HG03354 (cell line): ENCODE data around the gene ROCK2.

Experiments used
- ATAC-seq: cut with Tn5 transposase; IDR thresholded peaks from one replicate; pipeline ENCODE4 v1.9.1; 2021; ENCODE audit warnings: mild to moderate bottlenecking; ENCODE audit not compliant: unreplicated experiment, poor library complexity, severe bottlenecking

Gene ROCK2

DNA sequence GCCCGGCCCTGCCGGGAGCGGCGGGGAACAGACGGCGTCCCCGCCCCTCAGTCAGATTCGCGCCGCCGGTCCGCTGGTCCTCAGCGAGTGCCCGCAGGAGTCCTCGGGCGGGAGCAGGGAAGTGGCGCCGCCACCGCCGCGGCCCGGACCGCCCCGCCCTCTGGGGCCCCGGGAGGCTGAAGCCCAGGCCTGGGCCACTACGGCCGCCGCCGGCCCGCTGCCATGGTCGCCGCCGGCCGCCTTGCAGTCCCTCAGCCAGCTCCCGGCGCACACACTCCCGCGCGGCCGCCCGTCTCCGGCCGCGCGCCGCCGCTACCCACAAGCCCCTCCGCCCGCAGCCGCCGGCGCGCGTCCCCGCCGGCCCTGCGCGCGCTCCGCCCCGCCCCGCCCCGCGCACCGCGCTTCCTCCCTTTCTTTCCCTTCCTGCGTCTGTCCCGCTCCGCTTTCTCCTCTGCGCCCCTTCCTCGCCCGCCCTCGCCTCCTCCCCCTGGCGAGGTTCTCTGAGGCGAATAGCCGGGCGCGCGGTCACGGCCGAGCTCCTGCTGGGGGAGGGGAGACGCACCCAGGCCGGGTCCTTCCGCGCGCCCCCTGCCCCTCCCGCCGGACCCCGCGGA is at the start of gene ROCK2:
ROCK2 (minus strand) TSS at position 295 of the 614 bp plus-strand sequence. CDS start 500 bp downstream, outside the sequence.
- peak; percentile 66 for ATAC-seq

DNA sequence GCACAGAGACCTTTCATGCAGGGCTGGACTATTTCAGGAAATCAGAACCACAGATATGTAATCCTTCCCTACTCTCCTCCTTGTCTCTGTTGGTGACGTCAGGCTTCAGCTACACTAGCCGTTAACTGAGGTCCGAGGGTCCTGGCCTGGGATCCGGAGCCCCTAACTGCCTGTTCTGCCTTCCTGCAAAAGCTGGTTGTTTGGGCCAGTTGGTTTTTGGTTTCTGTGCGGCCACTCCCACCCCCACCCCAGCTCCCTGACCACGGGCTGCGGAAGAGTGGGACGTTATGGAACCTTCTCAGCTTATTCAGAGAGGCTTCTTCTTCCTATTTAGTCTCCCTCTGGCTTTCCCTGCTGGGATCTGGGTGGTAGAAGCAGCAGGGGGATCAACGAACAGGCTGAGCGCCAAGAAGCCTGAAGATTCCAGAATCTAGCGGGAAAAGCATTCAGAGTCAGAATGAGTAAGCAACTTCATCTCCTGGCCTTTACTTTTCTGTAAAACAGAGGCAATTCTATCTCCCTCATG is 49.3 kb upstream of the ROCK2 start:
- ATAC-seq = no peak

DNA sequence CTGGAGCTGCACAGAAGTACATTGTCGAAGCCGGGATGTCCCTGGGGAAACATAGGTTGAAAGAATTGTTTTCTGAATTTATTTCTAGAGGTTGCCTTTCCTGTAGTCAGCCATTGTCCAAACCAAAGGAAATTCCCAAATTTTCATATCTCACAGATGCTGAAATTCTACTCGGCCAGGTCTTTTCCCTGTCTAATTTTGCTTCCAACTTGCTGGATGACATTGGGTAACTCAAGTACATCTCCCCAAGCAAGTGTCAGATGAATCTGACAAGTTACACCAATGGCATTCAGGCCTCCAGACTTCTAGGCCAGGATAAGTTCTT is 47.5 kb upstream of the ROCK2 start:
- ATAC-seq = no peak

DNA sequence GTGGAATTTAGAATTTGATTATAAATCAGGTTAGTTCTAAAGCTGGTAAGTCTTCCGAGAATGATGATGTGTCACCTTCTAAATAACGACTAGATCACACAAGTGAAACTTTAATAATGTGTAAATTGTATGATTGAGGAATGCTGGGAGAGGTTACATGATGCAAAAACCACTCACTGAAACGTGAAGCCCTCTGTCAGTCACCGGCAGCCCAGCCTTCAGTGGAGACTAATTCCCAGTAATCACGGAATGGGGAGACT is 45.9 kb upstream of the ROCK2 start:
- no peak for ATAC-seq

DNA sequence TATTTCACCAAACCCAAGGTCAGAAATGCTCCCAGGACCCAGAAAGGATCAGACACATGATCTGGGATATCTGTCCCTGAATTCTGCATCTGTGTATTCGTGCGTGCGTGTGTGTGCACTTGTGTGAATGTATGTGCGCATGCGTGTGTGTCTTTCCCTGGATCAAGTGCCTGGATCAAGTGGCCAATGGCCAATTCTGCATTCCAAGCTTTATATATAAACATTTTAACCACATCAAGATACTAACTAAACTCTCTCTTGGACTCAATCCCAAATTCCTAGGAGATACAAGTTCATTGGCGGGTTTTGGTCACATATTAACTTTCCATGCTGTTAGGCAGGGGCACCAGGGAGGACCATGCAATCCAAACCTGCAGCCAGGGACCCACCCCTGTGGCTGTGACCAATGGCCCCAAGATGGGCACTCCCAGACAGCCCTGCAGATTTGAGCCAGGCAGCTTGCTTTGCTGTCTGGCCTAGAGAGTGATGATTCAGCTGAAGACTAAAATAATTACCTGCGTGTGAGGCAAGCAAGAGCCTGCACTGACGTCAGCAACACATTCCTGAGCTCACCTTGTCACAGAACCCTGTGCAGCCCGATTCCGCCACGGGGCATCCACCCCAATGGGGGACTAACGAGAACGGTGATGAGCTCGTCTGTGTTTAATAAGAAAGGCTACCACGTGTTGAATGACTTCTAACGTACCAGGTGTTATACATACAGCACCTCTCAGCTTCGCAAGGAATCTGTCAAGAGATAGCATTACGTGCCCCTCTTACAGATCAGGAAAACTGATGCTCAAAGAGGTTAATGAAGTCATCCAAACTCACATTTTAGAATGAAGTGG is 45.3 kb upstream of the ROCK2 start:
- ATAC-seq = no peak

DNA sequence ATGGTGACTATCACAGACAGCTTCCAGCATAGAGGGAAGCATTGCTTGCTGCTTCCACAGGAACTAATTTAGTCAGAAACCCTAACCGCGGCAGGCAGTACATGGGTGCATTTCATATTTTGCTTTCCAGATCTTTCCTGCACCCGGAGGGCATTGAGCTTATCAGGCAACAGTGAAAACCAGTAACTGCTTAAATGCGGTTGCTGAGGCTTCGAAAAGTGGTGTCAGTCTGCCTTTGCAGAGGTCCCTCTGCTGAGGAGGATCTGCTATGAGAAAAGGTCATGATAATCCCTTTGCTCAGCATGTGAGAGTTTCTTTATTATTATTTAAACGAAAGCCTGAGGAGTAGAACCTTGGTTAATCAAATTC is 44.6 kb upstream of the ROCK2 start:
- no peak for ATAC-seq

DNA sequence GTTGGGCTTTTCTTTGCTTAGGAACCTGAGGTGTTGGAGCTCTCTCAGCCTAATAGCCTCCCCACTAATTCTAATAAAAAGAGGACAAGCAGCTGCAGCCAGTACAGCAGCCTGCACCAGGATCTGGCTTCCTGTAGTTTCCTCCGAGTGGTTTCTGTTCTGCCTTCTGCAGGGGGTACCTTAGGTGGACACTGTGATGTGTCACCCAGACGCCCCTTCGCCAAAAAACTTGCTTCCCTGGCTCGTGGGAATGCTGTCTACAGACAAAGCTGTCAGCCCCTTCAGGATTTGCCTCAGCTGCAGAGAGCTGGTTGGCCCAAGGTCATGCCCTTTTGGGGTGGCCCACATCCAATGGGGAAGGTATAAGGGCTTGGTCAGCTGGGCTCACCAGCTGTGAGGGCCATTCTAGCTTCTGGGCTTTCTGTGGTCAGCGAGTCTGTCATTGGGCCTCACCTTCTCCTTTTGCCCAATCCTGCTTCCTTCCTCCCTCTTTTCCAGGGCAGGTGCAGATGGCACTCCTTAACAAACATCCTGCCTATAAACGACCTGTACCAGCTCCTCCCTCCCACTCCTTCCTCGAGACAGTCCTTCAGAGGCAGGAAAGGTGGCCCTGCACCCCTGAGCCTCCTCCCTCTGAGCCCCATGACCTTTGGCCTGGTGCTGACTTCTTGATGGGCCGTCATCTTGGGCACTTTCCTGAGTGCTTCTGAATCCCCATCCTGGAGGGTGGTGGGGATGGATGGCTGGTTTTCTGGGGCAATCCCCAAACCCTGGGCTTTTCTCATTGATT is 44.0 kb upstream of the ROCK2 start:
- no peak for ATAC-seq

DNA sequence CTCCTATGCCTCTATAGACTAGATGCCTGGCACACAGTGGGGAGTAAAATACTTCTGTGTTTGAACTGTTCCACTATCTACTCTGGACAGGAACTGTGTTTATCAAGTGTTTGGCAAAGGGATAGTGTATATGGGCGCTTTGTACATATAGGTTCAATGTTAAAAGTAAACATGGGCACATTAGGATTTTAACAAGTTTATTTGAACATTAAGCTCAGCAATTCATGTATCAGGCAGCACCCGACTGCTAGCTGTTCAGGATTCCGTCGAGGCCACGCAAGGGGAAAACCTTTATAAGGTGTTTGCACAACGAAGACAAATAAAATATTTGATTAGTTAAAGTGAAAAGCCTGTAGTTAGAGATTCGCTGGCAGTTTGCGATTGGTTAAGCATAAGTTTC is 43.4 kb upstream of the ROCK2 start:
- no peak for ATAC-seq

DNA sequence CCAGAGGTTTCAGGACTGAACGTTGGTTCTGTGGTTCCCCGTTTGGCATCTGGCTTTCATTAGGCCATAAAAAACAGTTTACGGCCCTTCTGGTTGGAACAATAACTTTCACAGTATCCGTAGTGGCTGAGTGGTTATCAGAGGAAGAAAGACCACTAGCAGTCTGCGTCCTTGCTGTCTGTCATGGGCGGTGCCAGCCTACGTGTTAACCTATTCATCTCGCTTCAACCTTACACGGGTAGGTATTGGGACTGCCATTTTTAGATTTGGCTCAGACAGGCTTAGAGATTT is 42.6 kb upstream of the ROCK2 start:
- no peak for ATAC-seq

DNA sequence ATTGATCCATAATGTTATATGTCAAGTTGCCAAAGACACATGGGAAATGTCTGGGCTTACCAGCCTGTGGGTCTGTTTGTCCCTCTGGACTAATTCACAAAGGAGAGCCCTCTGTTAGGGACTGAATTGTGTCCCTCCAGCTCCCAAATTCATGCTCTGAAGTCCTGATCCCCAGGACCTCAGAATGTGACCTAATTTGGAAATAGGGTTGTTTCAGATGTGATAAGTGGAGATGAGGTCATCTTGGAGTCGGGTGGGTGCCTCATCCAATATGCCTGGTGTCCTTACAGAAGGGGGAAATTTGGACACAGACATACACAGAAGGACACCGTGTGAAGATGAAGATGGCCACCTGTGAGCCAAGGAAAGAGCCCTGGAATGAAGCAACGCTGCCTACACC is 41.4 kb upstream of the ROCK2 start:
- ATAC-seq = no peak

DNA sequence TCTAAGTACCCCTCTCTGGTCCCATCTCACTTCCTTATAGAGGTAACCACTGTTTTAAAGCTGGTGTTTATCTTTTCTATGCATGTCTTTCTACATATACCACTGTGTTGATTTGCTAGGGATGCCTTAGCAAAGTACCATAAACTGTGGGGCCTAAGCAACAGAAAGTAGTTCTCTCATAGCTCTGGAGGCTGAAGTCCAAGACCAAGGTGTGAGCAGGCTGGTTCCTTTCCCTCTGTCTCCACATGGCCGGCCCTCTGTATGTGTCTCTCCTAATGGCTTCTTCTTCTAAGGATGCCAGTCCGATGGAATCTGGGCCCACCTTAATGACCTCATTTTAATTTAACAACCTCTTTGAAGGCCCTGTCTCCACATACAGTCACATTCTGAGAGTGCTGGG is 40.8 kb upstream of the ROCK2 start:
- no peak for ATAC-seq

DNA sequence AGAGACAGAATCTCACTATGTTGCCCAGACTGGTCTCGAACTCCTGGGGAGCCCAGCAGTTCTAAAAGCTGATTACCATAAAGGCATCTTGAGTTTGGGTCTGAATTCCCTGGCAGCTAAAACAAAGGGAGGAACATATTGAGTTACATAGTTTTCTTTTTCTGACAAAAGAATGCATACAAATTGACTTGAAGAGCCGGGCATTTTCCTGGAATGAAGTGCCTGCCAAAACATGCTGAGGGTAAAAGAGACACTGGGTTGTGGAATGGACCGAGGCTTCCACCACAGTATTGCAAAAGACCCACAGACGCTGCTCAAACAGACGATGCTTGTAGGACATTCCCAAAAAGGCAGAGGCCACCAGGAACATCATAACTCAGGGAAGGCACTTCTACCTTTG is 35.1 kb upstream of the ROCK2 start:
- ATAC-seq = no peak

DNA sequence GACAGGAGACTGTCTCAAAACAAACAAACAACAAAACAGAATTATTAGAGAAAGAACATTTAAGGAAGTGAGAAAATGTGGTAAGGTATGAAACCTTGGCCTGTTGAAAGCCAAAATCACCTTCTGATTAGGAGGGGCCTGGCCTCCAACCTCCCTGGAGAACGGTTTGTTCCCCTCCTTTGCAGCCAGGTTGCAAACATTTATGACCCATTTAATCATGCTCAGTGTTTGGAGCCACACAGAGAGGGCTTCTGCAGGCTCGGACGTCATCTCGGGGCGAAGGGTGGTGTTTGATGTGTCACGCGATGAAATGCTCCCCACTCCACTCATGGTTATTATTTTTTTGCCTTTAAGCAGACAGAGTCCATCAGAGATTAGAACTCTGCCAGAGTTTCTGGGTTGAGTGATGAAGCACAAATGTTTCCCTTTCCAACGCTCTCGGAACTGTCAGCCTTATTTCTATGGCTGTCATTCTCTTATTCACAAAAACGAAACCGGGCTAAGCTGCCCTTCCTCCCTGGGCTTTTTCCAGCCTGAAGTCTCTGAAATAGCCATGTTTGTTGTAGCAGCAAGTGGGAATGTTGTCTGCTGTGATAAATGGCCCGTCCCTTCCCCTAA is 33.6 kb upstream of the ROCK2 start:
- peak; percentile 97 for ATAC-seq

DNA sequence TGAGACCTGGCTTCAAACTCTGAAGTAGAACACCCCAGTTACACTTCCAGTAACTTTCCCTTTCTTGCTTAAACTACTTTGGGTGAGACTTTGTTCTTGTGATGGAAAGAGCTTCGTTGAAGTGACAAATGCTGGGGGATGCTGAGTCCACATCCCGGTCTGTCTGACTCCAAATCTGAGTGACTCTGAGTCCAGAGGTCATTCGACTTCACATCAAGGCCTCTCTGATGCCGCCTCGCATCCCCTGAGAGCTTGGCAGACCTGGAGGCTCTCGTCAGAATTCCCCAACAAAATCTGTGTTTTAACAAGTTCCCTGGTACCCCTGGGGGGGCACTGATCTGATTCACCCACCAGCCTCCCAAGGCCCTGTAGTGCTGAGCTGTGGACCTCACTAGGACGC is 31.6 kb upstream of the ROCK2 start:
- ATAC-seq = no peak

DNA sequence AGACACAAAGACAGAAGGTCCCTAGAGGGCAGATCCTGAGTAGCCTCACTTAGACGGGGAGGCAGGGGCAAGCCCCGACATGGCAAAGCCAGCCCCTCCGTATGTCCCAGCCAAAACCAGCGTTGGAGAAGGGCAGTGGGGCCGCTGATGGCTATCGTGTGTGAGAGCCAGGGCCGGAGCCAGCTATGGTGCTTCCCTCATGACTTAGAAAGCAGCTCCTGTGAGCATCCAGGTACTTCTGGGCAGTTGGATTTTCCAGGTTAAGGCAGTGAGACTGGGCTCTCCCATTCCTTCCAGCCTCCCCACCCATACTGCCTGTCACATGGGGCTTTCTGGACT is 31.2 kb upstream of the ROCK2 start:
- no peak for ATAC-seq

DNA sequence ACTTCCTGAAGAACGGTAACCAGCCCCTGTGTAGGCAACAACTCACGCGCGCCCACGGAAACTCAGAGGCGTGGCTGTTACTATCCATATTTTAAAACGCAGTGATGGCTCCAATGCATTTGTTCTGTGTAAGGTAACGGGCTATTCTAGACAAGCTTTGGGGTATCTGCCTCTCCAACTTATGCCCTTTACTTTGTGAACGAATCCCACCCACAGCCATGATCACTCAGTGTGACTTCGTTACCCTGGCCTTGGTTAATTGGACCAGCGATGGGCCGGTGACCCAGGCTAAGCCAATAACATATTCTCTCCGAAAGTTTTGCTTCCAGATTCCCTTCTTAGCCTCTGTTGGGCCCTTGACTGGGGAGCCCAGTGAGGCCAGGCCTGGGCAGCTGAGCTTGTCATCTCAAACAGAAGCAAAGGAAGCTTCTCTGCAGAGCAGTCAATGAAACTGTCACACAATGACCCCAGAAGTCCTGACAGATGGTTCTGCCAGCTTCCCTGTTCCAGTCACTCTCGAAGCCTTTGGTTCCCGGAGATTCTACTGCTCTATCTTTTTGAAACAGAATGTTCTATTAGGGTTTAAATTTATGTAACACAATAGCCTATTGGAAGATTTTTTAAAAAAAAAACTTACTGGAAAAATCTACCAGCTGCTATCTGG is 30.7 kb upstream of the ROCK2 start:
- no peak for ATAC-seq

DNA sequence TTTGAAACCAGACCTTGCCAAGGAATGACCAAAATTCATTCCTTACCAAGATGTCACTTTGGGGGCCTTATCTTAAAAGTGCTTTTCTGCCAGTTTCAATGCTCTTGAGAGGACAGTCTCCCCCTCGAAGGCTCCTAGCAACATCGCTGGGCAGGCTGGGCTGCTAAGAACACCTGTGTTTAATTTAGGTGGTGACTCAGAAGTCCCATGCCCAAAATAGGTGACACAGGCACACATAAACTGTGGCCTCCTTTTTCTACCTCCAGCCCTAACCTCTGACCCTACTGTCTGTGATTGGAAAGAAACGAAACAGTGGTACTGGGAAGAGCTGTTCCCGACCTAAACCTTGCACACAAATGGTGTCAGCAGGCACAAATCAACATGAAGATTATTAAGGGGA is 28.7 kb upstream of the ROCK2 start:
- ATAC-seq = no peak

DNA sequence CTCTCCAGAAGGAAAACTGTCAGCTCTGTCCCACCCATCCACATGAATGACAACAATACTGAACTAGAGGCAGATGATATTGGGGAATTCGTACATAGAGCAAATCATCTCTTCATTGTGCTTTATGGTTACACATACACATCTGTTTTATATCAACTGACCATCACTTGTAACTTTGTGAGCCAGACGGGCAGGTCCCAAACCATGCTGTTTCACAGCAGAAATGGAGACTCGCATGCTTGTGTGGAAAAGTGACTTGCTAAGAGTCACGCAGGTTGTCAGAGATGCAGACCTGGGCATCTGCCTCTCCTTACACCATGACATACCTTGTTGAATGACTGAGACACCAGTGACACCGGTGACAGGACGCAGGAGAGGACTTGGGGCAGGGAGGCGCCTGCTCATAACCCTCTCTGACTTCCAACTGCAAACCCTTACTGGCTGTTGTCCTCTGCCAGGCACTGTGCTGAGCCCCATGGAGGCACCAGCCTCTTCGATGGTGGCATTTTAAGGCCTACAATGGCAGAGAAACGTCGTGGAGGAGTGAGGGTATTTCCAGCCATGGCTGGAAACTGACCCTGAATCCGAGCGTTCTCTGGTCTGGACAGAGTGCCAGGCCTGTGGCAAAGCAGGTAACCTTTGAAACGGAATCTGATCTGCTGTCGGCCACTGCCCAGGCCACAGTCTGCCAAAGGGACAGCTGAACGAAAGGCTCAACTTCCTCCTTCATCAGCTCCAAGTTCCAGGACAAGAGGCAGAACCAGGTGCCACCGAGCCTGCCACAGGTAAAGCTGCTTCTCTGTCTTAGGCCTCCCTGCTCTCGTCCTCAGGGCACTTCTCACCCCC is 26.9 kb upstream of the ROCK2 start:
- no peak for ATAC-seq

DNA sequence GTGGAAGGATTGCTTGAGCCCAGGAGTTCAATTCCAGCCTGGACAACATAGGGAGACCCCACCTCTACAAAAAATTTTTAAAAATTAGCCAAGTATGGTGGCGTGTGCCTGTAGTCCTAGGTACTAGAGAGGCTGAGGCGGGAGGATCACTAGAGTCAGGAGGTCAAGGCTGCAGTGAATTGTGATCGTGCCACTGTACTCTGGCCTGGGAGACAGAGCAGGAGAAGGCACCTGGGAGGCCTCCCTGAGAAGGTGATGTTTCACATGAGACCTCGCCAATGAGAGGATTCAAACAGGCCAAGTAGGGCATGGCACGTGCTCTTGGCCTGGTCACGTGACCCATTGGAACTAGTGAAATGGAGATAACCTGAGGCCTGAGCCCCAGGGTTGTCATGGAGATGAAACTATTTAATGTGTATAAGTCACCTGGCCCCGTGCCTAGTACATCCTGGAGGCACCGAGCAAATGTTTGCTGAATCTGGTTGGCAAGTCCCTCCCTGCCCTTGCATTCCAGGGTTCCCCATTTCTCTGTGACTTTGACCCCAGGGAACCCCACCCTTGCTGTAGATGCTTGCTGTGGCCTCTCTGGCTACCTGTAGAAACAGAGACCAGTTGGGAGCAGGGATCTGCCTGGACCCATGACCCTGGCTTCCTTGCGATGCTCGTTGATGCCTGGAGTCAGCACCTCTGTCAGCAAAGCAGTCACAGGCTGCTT is 26.1 kb upstream of the ROCK2 start:
- no peak for ATAC-seq
